K562 (cell line): Measurements from ENCODE around the gene OSBPL1A.

Source experiments
- BMI1 ChIP-seq: fragments of 150-350 bp; IDR thresholded peaks from 2 replicates; pipeline ENCODE4 v1.6.1; 2014; ENCODE audit warnings: low read length
- CTCF ChIP-seq, 3 experiments: IDR thresholded peaks in 2 of 3; conservative IDR thresholded peaks in 1 of 3; 2 replicates each; pipeline ENCODE4 v1.5.1; 2011 to 2012; ENCODE audit warnings: low read length in 3 of 3, mild to moderate bottlenecking in 3 of 3, control low read depth in 2 of 3, improper control_type of control experiment in 1 of 3, inconsistent platforms in 1 of 3, low read depth in 1 of 3, mixed read lengths in 1 of 3, moderate library complexity in 1 of 3; ENCODE audit not compliant: insufficient read depth in 2 of 3
- DEAF1 ChIP-seq: fragments of 450-650 bp; formaldehyde crosslinking; IDR thresholded peaks from 2 replicates; pipeline ENCODE4 v1.4.0; 2020; ENCODE audit warnings: mild to moderate bottlenecking, moderate library complexity
- ETS1 ChIP-seq: conservative IDR thresholded peaks from 2 replicates; pipeline ENCODE4 v1.6.1; 2011; ENCODE audit warnings: low read depth, mild to moderate bottlenecking, low read length; ENCODE audit not compliant: control insufficient read depth
- HES1 ChIP-seq: fragments of 450-650 bp; IDR thresholded peaks from 2 replicates; pipeline ENCODE4 v1.6.1; 2016; ENCODE audit warnings: low read depth, mild to moderate bottlenecking, moderate library complexity
- IRF2 ChIP-seq: sonication (generic); formaldehyde crosslinking; IDR thresholded peaks from 2 replicates; pipeline ENCODE4 v1.8.1; 2022; ENCODE audit warnings: mild to moderate bottlenecking, missing genetic modification reagents
- MNT ChIP-seq, 2 experiments: fragments of 450-650 bp; conservative IDR thresholded peaks; 2 replicates each; pipeline ENCODE4 v1.6.1; 2017; ENCODE audit warnings: mild to moderate bottlenecking in 2 of 2, moderate library complexity in 2 of 2
- POLR2AphosphoS5 ChIP-seq: IDR thresholded peaks from 2 replicates; pipeline ENCODE4 v1.6.1; 2011; ENCODE audit warnings: mild to moderate bottlenecking, low read depth, low read length, moderate library complexity; ENCODE audit not compliant: control insufficient read depth, insufficient read depth
- REST ChIP-seq, 2 experiments: fragments of 450-650 bp; formaldehyde crosslinking in 1 of 2; IDR thresholded peaks; 2 replicates each; pipeline versions ENCODE4 v1.4.0 to v1.6.1; 2014 to 2020; ENCODE audit warnings: mild to moderate bottlenecking in 2 of 2, borderline replicate concordance in 1 of 2, low read depth in 1 of 2
- RFX5 ChIP-seq: IDR thresholded peaks from 2 replicates; pipeline ENCODE4 v1.6.1; 2011; ENCODE audit warnings: low read depth, mild to moderate bottlenecking, improper control_type of control experiment, low read length
- RNF219 ChIP-seq: fragments of 250-450 bp; sonication (Bioruptor Pico); IDR thresholded peaks from 2 replicates; pipeline ENCODE4 v1.5.0; 2022; ENCODE audit warnings: mild to moderate bottlenecking
- SOX6 ChIP-seq: fragments of 450-650 bp; IDR thresholded peaks from 2 replicates; pipeline ENCODE4 v1.6.1; 2014; ENCODE audit warnings: mild to moderate bottlenecking

GRCh38 chr18:24189664-24190346, 207.8 kb downstream of the OSBPL1A start:
- TF ChIP-seq SOX6 (no peak), CTCF (IDR thresholded peaks at IDR 0.05 in 2 of 3, conservative IDR thresholded peaks at IDR 0.05 in 1 of 3; ENCODE audit: insufficient read depth in 2 of 3, low read depth in 1 of 3, low read length in 3 of 3) (no peak), RFX5 (no peak), POLR2AphosphoS5 (no peak), BMI1 (no peak), RNF219 (no peak), MNT (conservative IDR thresholded peaks at IDR 0.05) (no peak), HES1 (no peak), ETS1 (no peak), DEAF1 (CRISPR knock-in tag) (no peak), REST (IDR thresholded peaks at IDR 0.05; ENCODE audit: borderline replicate concordance) (no peak), REST (CRISPR knock-in tag; IDR thresholded peaks at IDR 0.05; ENCODE audit: low read depth) (no peak), IRF2 (CRISPR knock-in tag) (no peak)
